K562 (cell line): ENCODE results near the gene MSTO1. TPM values are rescaled to one million over a fixed set of nuclear protein-coding genes. Genes with fewer than 3 reads are reported as not detected.

Experiments used
- CAMTA2 ChIP-seq: fragments of 250-450 bp; sonication (Bioruptor Pico); conservative IDR thresholded peaks from 2 replicates; pipeline ENCODE4 v1.5.1; 2022
- CCAR2 ChIP-seq: fragments of 200-400 bp; formaldehyde crosslinking; IDR thresholded peaks from 2 replicates; pipeline ENCODE4 v1.6.1; 2017; ENCODE audit warnings: mild to moderate bottlenecking, low read depth, low read length
- EP400 ChIP-seq: fragments of 450-650 bp; IDR thresholded peaks from 2 replicates; pipeline ENCODE4 v1.6.1; 2017; ENCODE audit warnings: antibody characterized with exemption, mild to moderate bottlenecking, moderate library complexity
- GMEB1 ChIP-seq: fragments of 250-450 bp; sonication (Bioruptor Pico); IDR thresholded peaks from 2 replicates; pipeline ENCODE4 v1.4.0; 2020; ENCODE audit warnings: mild to moderate bottlenecking
- HNRNPK ChIP-seq: fragments of 200-400 bp; formaldehyde crosslinking; IDR thresholded peaks from one replicate; pipeline ENCODE4 v1.6.1; 2018; ENCODE audit warnings: mild to moderate bottlenecking, low read depth, low read length; ENCODE audit not compliant: poor library complexity, severe bottlenecking
- HOXB6 ChIP-seq: fragments of 250-450 bp; sonication (Bioruptor Pico); IDR thresholded peaks from 2 replicates; pipeline ENCODE4 v1.5.1; 2022; ENCODE audit warnings: mild to moderate bottlenecking, borderline replicate concordance
- MTF1 ChIP-seq: fragments of 250-450 bp; sonication (Bioruptor Pico); IDR thresholded peaks from 2 replicates; pipeline ENCODE4 v1.9.0; 2021; ENCODE audit warnings: moderate library complexity, mild to moderate bottlenecking, inconsistent platforms, borderline replicate concordance
- NBN ChIP-seq: fragments of 450-650 bp; IDR thresholded peaks from 2 replicates; pipeline ENCODE4 v1.6.1; 2016; ENCODE audit warnings: low read depth, mild to moderate bottlenecking
- NR2F6 ChIP-seq: fragments of 450-650 bp; formaldehyde crosslinking; IDR thresholded peaks from 2 replicates; pipeline ENCODE4 v1.4.0; 2020; ENCODE audit warnings: mild to moderate bottlenecking
- RBM25 ChIP-seq: fragments of 200-400 bp; formaldehyde crosslinking; IDR thresholded peaks from 2 replicates; pipeline ENCODE4 v1.6.1; 2018; ENCODE audit warnings: low read length, low read depth, moderate library complexity; ENCODE audit not compliant: severe bottlenecking
- RNF219 ChIP-seq: fragments of 250-450 bp; sonication (Bioruptor Pico); IDR thresholded peaks from 2 replicates; pipeline ENCODE4 v1.5.0; 2022; ENCODE audit warnings: mild to moderate bottlenecking
- SIN3A ChIP-seq, 2 experiments: fragments of 150-350 bp in 1 of 2; IDR thresholded peaks; 2 replicates each; pipeline ENCODE4 v1.6.1; 2011 to 2016; ENCODE audit warnings: borderline replicate concordance in 2 of 2, low read depth in 2 of 2, low read length in 2 of 2, mild to moderate bottlenecking in 2 of 2, moderate library complexity in 2 of 2; ENCODE audit not compliant: control insufficient read depth in 1 of 2
- TEAD1 ChIP-seq, 2 experiments: fragments of 450-650 bp in 1 of 2; sonication (generic) in 1 of 2; formaldehyde crosslinking; IDR thresholded peaks; 2 replicates each; pipeline versions ENCODE4 v1.4.0 to v1.8.0; 2020 to 2022; ENCODE audit warnings: mild to moderate bottlenecking in 2 of 2, missing genetic modification reagents in 1 of 2
- YBX1 ChIP-seq: fragments of 450-650 bp; IDR thresholded peaks from 2 replicates; pipeline ENCODE4 v1.7.1; 2016; ENCODE audit warnings: mild to moderate bottlenecking
- ZBTB26 ChIP-seq: fragments of 450-650 bp; formaldehyde crosslinking; IDR thresholded peaks from 2 replicates; pipeline ENCODE4 v1.4.0; 2022; ENCODE audit warnings: missing genetic modification characterization
- ZBTB49 ChIP-seq: sonication (generic); formaldehyde crosslinking; IDR thresholded peaks from 2 replicates; pipeline ENCODE4 v1.8.0; 2022; ENCODE audit warnings: missing genetic modification reagents, mild to moderate bottlenecking, borderline replicate concordance
- ZEB2 ChIP-seq: fragments of 450-650 bp; IDR thresholded peaks from 2 replicates; pipeline ENCODE4 v1.6.1; 2016
- polyA plus RNA-seq, 8 experiments: library from polyadenylated mRNA; depleted of rRNA in 4 of 8; stranded (reverse) in 5 of 8; unstranded in 3 of 8; fragments of >200 nt; fragmentation: Nextera tagmentation in 2 of 8; fragmentation: Illumina TruSeq in 1 of 8; extraction: Ambion mirVana in 2 of 8; extraction: Trizol in 1 of 8; gene quantifications; 2 replicates each; pipeline versions ENCODE4 v1.2.1 to v1.2.3, GENCODE V29; 2011 to 2014; ENCODE audit warnings: inconsistent platforms in 1 of 8, missing spikeins in 1 of 8
- total RNA-seq, 7 experiments: library from RNA; depleted of rRNA in 6 of 7; stranded (reverse); fragments of >200 nt in 6 of 7; fragmentation: Illumina TruSeq in 2 of 7; extraction: Trizol in 2 of 7; gene quantifications; 2 replicates each; pipeline versions ENCODE4 v1.2.1 to v1.2.3, GENCODE V29; 2011 to 2021; ENCODE audit warnings: low replicate concordance in 1 of 7
- TF ChIP-seq, protein P1 (sequence below): fragments of 200-800 bp; sonication (Bioruptor generic); IDR thresholded peaks from 2 replicates; pipeline ENCODE4 v1.6.1; 2017; ENCODE audit warnings: missing genetic modification characterization, missing compliant biosample characterization

Gene MSTO1
- total and polyA plus RNA-seq, 9 of the 15 experiments (the other 6 are each of a cell fraction or from before 2014, with no cell fraction given): 18.8 to 71.1 (median 47.3) TPM

DNA sequence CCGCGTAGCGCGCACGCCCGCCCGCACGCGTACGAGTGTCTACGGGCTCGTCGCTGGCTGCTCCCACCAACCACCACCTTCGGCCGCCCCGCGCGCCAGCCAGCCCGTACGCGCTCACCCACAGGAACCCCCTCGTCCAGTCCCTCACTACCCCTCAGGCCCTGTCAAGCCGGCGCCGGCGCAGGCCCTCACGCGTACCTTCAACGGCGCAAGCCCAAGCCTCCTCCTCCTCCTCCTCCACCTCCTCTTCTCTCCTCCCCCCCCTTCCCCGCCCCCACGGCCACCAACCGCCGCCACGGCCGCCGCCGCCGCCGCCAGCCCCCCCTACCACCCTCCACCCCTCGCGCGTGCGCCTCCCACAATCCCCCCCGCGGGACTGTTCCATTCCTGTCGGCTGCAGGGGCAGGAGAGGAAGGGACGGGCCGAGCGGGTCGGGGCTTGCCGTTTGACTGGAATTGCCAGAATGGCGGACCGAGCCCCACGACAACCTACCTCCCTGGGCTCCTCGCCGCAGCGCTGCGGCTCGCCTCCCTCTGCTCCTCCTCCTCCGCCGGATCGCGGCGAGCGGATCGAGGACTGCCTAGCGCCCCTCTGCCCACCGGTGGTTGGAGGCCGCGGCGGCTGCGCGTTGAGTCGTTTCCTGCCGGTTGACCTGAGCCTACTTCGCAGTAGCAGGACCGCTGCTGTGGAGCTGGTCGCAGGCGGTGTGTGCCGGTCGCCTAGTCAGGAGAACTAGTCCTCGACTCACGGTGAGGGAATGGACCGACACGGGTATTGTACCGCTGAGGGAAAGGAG is 47.2 kb upstream of the MSTO1 start, which contains the start of gene ASH1L (continued):
- no peak for TF ChIP-seq HOXB6 (CRISPR knock-in tag)
- no peak for TF ChIP-seq CAMTA2 (CRISPR knock-in tag)
- TF ChIP-seq NBN: peak; percentile 70; the same call in 1 of the 2 replicates
- TF ChIP-seq MTF1 (CRISPR knock-in tag): no peak
- no peak for TF ChIP-seq CCAR2
- TF ChIP-seq GMEB1 (CRISPR knock-in tag): peak; percentile 49; the same call in 1 of the 2 replicates
- TF ChIP-seq RBM25: peak; percentile 23
- peak; percentile 54; the same call in 1 of the 2 replicates for TF ChIP-seq ZBTB26 (CRISPR knock-in tag)
- TF ChIP-seq EP400: peak; percentile 93
- peak in 1 of 2 experiments; percentile 68; a peak in 2 of 4 replicates for TF ChIP-seq TEAD1 (CRISPR knock-in tag; IDR thresholded peaks at IDR 0.05)
- TF ChIP-seq, protein P1, sequence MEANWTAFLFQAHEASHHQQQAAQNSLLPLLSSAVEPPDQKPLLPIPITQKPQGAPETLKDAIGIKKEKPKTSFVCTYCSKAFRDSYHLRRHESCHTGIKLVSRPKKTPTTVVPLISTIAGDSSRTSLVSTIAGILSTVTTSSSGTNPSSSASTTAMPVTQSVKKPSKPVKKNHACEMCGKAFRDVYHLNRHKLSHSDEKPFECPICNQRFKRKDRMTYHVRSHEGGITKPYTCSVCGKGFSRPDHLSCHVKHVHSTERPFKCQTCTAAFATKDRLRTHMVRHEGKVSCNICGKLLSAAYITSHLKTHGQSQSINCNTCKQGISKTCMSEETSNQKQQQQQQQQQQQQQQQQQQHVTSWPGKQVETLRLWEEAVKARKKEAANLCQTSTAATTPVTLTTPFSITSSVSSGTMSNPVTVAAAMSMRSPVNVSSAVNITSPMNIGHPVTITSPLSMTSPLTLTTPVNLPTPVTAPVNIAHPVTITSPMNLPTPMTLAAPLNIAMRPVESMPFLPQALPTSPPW (CRISPR knock-in tag): peak; percentile 100
- no peak for TF ChIP-seq NR2F6 (CRISPR knock-in tag)
- TF ChIP-seq SIN3A (IDR thresholded peaks at IDR 0.05; ENCODE audit: borderline replicate concordance in 2 of 2, control insufficient read depth in 1 of 2, low read depth in 2 of 2, low read length in 2 of 2): peak in 1 of 2 experiments; percentile 80; a peak in 2 of 4 replicates
- TF ChIP-seq ZBTB49: 0 out of 2 replicates have a peak, but pooled peaks have one; percentile 7
- no peak for TF ChIP-seq RNF219 (CRISPR knock-in tag)
- peak; percentile 91 for TF ChIP-seq HNRNPK
- no peak for TF ChIP-seq ZEB2
- TF ChIP-seq YBX1: no peak
